GM10266 (cell line): Measurements from ENCODE around the gene TACR1.

ENCODE experiments used
- DNase-seq: peaks from one replicate; pipeline ENCODE4 v3.0.0; 2012; ENCODE audit errors: extremely low spot score
- TF ChIP-seq, protein P1 (sequence below): IDR thresholded peaks from 2 replicates; pipeline ENCODE4 v1.5.1; 2012; ENCODE audit warnings: mild to moderate bottlenecking, low read depth; ENCODE audit not compliant: control insufficient read depth, insufficient read depth; ENCODE audit errors: missing control alignments

TACR1 gene

DNA sequence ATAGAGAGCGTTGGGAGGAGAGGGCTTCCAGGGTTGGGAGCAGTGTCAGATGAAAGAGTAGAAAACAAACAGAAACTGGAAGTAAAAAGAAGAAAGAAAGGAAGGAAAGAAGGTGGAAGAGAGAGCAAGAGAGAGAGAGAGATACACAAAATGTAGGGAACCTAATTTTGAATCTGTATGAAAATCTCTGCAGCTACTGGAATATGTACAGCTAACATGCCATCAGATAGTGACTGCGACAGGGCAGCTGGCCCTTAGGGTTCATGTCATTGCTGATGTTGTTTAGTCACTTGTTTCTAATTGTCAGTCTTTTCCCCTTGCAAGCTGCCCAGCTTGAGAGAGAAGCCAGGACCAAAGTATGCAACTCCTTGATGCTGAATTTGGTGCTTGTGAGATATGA lies 155.0 kb downstream of the TACR1 start:
- no peak for DNase-seq
- TF ChIP-seq, protein P1, sequence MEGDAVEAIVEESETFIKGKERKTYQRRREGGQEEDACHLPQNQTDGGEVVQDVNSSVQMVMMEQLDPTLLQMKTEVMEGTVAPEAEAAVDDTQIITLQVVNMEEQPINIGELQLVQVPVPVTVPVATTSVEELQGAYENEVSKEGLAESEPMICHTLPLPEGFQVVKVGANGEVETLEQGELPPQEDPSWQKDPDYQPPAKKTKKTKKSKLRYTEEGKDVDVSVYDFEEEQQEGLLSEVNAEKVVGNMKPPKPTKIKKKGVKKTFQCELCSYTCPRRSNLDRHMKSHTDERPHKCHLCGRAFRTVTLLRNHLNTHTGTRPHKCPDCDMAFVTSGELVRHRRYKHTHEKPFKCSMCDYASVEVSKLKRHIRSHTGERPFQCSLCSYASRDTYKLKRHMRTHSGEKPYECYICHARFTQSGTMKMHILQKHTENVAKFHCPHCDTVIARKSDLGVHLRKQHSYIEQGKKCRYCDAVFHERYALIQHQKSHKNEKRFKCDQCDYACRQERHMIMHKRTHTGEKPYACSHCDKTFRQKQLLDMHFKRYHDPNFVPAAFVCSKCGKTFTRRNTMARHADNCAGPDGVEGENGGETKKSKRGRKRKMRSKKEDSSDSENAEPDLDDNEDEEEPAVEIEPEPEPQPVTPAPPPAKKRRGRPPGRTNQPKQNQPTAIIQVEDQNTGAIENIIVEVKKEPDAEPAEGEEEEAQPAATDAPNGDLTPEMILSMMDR, result no peak

DNA sequence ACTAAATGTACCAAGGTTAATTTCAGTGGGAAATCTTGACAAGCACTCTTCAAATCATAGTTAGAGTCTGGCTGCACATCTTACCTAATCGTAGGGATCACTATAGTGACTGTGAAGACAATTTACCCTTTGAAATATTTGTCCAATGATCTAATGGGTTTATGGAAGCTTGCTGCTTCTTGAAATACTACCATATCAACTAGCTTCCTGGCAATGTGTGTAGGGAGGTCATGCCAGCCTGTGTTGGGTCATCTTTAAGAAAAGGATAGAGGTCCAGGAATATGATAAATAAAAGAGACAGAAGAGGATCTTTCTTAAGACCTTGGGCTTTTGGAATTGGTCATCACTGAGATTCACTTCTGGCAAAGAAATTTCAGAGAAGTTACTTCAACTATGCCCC lies 156.5 kb downstream of the TACR1 start:
- no peak for DNase-seq
- TF ChIP-seq, protein P1, result no peak

DNA sequence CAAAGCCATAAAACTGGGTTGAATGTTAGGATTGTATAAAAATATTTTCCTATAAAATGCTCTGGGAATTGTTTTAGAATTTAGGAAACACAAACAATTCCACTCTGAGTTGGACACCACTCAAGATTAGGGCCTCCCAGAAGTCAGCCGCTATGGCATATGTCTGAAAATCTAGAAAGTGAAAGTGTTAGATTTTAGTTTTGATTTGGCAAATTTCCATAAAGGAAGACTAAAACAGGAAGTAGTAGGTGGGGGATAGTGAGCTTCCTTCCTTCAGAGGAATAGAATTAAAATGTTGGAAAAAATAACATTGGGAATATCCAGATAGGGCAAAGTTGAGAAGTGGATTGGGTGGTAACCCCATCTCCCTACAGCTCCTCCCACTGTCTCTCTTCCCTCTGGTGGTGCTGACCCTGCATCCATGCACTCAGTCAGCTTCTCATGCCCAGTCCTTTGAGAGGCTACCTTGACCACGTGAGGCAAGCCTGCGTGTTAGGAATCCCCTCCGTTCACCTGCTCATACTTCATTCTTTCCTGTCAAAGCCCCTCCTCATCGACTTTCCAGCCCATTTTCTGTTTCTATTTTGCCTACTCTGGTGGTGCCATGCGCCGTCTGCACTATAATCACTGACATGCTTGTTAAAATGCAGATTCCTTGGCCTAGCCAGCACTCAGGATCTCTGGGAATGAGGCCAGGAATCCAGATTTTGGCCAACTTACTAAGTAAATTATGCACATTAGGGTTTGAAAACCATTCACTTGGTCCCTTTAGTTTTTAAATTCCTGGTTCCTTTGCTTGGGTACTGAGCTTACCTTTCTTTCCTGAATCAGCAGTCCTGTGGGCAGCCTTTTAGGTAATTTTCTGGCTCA lies 157.4 kb downstream of the TACR1 start:
- TF ChIP-seq, protein P1, result no peak
- DNase-seq, result no peak

DNA sequence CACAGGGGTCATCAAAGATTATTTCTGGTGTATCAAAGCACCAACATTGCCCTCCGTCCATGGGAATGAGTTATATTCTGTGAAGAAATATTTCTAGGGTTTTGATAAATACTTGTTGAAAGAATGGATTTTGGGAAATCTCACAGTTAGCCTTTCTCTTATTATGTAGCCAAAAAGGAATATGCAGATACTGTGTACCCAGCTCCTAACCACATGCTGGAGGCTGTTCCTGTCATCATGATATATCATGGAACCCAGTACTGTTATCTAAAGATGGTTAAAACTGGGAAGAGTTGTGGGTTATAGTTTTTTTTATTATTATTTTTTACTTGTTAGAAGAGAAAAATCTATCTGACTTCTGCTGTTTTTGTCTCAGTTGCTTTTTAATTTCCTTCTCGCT lies 158.1 kb downstream of the TACR1 start:
- TF ChIP-seq, protein P1, result no peak

DNA sequence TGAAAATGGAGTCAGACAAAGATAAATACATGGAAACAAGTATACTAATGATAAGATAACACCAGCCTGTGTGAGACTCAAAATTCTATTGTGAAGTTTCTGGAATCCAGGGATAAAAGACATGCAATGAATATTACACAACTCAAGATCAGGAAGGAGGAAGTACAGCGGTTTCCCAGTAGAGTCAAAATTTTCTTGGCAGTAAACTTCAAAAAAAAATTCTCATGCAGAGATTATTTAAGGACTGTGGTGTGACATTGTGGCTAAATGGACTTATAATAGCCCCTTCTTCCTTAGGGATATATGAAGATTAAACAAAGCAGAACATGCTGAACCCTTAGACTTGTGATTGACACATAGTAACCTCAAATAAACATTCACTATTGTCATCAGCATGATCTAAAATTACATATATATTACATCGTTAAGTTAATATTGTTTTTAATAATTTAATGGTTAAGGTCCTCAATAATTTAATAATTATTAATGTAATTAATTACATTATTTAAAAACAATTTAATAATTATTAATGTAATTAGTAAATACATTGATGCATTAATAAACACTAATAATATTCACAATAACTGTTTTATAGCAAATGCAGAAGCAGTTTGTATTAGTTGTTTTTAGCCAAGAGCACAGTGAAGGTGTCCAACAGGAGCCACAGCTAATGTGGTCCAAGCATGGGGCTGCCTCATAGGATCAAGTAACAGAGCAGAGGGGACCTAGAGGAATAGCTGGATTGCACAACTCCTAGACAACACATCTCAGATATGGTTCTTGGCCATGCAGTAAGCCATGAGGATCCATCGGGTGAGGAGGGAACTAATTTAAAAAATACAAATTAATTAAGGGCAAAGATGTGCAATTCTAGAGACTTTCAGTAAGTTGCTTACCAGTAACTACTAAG lies 163.6 kb downstream of the TACR1 start:
- no peak for DNase-seq

More for the DNA sequence above, 158.1 kb downstream of the TACR1 start:
- no peak for DNase-seq

DNA sequence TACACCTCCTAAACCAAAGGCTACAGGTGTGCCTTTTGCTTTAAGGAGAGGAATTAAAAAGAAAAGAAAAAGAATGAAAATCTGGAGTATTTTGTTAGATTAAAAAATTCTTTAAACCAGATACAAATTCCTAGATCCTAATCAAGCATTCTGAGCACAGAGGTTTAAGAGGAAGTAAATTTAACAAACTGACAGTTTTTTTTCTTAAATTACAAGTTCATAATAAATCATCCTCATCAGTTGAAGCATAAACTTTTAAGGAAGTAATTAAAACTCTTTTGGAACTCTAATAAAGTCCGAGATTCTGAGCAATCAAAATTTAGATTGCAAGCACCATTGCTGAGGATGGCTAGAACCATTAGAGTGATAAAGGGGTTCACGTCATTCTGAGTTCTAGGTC lies 165.8 kb downstream of the TACR1 start:
- no peak for DNase-seq
- TF ChIP-seq, protein P1, result no peak

More for the DNA sequence above, 163.6 kb downstream of the TACR1 start:
- TF ChIP-seq, protein P1, result no peak
